GM23248 (cell line): ENCODE results near the gene TRAF7. TPM values are rescaled to one million over a fixed set of nuclear protein-coding genes. Genes with fewer than 3 reads are reported as not detected.
"Not testable (repeated sequence)": the region's sequence is repeated elsewhere in the genome, so short reads cannot be mapped to it uniquely, and the experiment has no call there.

ENCODE experiments used
- DNase-seq: peaks from one replicate; pipeline ENCODE4 v3.0.0-alpha.2; 2015
- H2AFZ ChIP-seq: fragments of 200-600 bp; sonication (generic); 2 replicates; pipeline ENCODE4 v1.6.1; 2016; ENCODE audit warnings: antibody characterized with exemption
- H3F3A ChIP-seq: fragments of 200-600 bp; sonication (generic); 2 replicates; pipeline ENCODE4 v1.6.1; 2016; ENCODE audit warnings: mild to moderate bottlenecking, antibody characterized with exemption, mixed run types; ENCODE audit not compliant: insufficient read depth
- H3K27ac ChIP-seq: fragments of 200-600 bp; sonication (generic); 2 replicates; pipeline ENCODE4 v1.5.1; 2016; ENCODE audit warnings: mild to moderate bottlenecking
- H3K27me3 ChIP-seq: fragments of 200-600 bp; sonication (generic); replicated peaks from 2 replicates; pipeline ENCODE4 v1.6.1; 2016; ENCODE audit warnings: mild to moderate bottlenecking; ENCODE audit not compliant: insufficient read depth
- H3K36me3 ChIP-seq: fragments of 200-600 bp; sonication (generic); 2 replicates; pipeline ENCODE4 v1.6.1; 2016; ENCODE audit warnings: low read depth, mild to moderate bottlenecking
- H3K4me1 ChIP-seq: fragments of 200-600 bp; sonication (generic); 2 replicates; pipeline ENCODE4 v1.6.1; 2016; ENCODE audit warnings: mild to moderate bottlenecking; ENCODE audit not compliant: insufficient read depth
- H3K4me2 ChIP-seq: fragments of 200-600 bp; sonication (generic); one replicate; pipeline ENCODE4 v1.6.1; 2016; ENCODE audit warnings: mild to moderate bottlenecking; ENCODE audit not compliant: unreplicated experiment
- H3K4me3 ChIP-seq: fragments of 200-600 bp; sonication (generic); 2 replicates; pipeline ENCODE4 v1.5.1; 2016; ENCODE audit warnings: mild to moderate bottlenecking
- H3K79me2 ChIP-seq: fragments of 200-600 bp; sonication (generic); 2 replicates; pipeline ENCODE4 v1.6.1; 2016; ENCODE audit warnings: mild to moderate bottlenecking; ENCODE audit not compliant: insufficient read depth
- H3K9ac ChIP-seq: fragments of 200-600 bp; sonication (generic); 2 replicates; pipeline ENCODE4 v1.6.1; 2016; ENCODE audit warnings: mild to moderate bottlenecking
- H3K9me2 ChIP-seq: fragments of 200-600 bp; sonication (generic); 2 replicates; pipeline ENCODE4 v1.6.1; 2016; ENCODE audit warnings: mixed run types, mild to moderate bottlenecking, moderate library complexity; ENCODE audit not compliant: insufficient read depth
- H3K9me3 ChIP-seq: fragments of 200-600 bp; sonication (generic); one replicate; pipeline ENCODE4 v1.6.1; 2017; ENCODE audit warnings: low read depth
- H4K20me1 ChIP-seq: fragments of 200-600 bp; sonication (generic); 2 replicates; pipeline ENCODE4 v1.6.0; 2016; ENCODE audit not compliant: insufficient read depth
- WGBS, 2 experiments: methylation state at CpG; one replicate each; pipeline ENCODE4 v1.1.6; 2015 to 2017; ENCODE audit warnings: low lambda C conversion rate in 2 of 2, low coverage in 1 of 2; ENCODE audit errors: missing lambda C conversion rate in 2 of 2; 5-methylcytosine and 5-hydroxymethylcytosine counted together
- in situ Hi-C: fragments of 300-500 bp; cut with MboI; formaldehyde crosslinking; loops from 2 replicates; pipeline ENCODE4 v1.15.0; 2020
- polyA plus RNA-seq: library from polyadenylated mRNA; unstranded; fragments of >200 nt; fragmentation: Nextera tagmentation; extraction: Ambion mirVana; gene quantifications from 2 replicates; pipeline ENCODE4 v1.2.1, GENCODE V29; 2016
- total RNA-seq: library from RNA; depleted of rRNA; stranded (reverse); fragments of >200 nt; shearing (Covaris generic); gene quantifications from 2 replicates; pipeline ENCODE4 v1.2.3, GENCODE V29; 2014

TRAF7 gene
- total and polyA plus RNA-seq, 2 experiments from 2014 or later = 29.3 to 72.7 TPM

DNA sequence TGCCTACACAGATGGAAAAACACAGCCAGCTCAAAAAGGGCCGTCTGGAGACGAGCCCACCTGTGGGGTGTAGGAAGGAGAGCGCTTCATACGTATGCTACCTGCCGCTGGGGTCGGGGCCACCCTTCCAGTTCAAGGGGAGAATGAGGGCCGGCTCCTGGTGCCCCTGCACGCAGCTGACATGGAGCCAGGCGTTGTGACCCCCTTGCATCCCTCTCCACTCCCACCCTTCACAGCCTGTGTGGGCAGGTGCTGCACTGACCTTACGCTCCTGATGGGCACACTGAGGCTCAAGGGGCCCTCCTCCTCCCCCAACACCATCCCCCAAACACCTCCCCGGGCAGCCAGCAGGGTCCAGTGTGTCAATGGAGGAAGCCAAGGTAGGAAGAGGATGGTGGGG lies 30.0 kb upstream of the TRAF7 start:
- Histone ChIP-seq H3K4me1 (peaks cover 52% of the 10 kb centered on the region), H3K27ac (peak overlapping the region; percentile 68), H3K79me2 (peaks cover 93% of the 10 kb centered on the region), H3K4me2 (peak overlapping the region; percentile 52), H3K9ac (peak overlapping the region; percentile 68), H3K4me3 (peak overlapping the region; percentile 49), H3F3A (peaks cover 16% of the 10 kb centered on the region; the same call in 1 of the 2 replicates)
- in situ Hi-C loops, H4K20me1 ChIP-seq, H3K27me3 ChIP-seq, H3K9me3 ChIP-seq, DNase-seq, H3K36me3 ChIP-seq, H3K9me2 ChIP-seq, H2AFZ ChIP-seq: not testable (repeated sequence)
- WGBS, 2 experiments = 16 to 22% methylated on average over 3 to 11 of the region's 11 CpGs

DNA sequence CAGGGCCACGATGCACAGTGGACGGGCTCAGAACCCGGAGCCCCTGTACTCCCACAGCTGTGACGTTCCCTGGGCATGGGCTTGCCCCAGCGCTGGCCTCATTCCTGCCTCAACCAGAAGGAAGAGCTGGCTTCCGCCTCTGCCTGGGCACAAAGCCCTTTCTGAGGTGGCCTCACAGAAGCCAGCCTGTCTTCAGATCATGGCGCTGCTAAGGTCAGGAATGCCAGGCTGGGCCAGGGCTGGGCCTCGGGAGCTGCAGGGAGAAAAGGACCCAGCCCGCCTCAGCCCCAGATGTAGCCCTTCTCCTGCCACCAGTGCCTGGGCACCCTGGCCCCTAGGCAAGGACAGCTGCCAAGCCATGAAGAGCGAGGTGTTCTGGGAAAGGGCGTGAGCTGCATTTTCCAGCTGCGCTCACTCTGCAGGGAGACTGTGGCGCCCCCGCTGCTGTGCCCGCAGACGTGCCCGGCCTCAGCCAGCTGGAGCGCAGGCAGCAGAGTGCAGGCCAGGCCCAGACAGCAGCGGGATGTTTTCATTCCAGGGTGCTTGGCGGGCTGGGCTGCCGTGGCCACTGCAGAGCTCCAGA lies 29.3 kb upstream of the TRAF7 start:
- in situ Hi-C loops, H3K9me2 ChIP-seq, H4K20me1 ChIP-seq, H3K36me3 ChIP-seq, H3K27me3 ChIP-seq, H2AFZ ChIP-seq, H3K9me3 ChIP-seq: not testable (repeated sequence)
- Histone ChIP-seq H3K27ac (peak overlapping the region; percentile 68), H3K4me3 (peak overlapping the region; percentile 52; the same call in 1 of the 2 replicates), H3K4me1 (peaks cover 49% of the 10 kb centered on the region), H3K79me2 (peaks cover 93% of the 10 kb centered on the region), H3F3A (peaks cover 12% of the 10 kb centered on the region; the same call in 1 of the 2 replicates), H3K4me2 (peak overlapping the region; percentile 49), H3K9ac (peak overlapping the region; percentile 68)
- DNase-seq = peak; percentile 71
- WGBS, 2 experiments = 9 to 18% methylated on average over 19 to 21 of the region's 21 CpGs

DNA sequence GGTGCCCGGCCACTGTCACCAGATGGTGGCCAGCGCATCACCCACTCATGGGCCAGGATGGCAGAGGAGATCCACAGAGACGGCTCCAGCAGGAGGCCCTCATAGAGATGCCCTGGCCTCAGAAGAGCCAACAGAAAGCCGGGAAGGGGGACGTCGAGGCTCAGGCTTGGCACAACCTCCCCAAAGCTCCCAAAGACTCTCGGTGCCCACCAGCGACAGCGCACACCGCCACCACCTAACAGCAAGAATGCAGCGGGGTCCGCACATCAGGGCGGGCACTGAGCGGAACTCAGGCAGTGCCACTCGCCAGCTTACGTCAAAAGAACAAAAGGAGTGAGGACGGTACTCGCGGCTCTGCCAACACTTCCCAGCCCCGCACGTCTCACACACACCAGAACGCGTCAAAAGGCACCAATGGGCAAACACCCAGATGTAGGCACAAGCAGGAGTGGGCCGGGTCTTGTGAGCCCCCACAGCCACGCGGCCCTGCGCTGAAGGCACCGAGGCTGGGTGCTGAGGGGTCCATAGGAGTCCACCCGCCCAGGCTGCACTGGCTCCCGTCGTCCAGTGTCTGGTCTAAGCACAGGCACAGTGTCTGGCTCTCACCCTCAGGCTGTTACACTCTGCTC lies 28.5 kb upstream of the TRAF7 start:
- WGBS, 2 experiments = 14 to 19% methylated on average over 31 of the region's 31 CpGs
- Histone ChIP-seq H3K4me2 (peak overlapping the region; percentile 49), H3K4me1 (peaks cover 44% of the 10 kb centered on the region), H3F3A (peaks cover 12% of the 10 kb centered on the region; the same call in 1 of the 2 replicates), H3K4me3 (peak overlapping the region; percentile 52), H3K27ac (peak overlapping the region; percentile 68), H3K79me2 (peaks cover 93% of the 10 kb centered on the region), H3K9ac (peak overlapping the region; percentile 68)
- H2AFZ ChIP-seq, H3K9me3 ChIP-seq, H4K20me1 ChIP-seq, H3K27me3 ChIP-seq, H3K9me2 ChIP-seq, H3K36me3 ChIP-seq, in situ Hi-C loops: not testable (repeated sequence)
- peak; percentile 31 for DNase-seq

DNA sequence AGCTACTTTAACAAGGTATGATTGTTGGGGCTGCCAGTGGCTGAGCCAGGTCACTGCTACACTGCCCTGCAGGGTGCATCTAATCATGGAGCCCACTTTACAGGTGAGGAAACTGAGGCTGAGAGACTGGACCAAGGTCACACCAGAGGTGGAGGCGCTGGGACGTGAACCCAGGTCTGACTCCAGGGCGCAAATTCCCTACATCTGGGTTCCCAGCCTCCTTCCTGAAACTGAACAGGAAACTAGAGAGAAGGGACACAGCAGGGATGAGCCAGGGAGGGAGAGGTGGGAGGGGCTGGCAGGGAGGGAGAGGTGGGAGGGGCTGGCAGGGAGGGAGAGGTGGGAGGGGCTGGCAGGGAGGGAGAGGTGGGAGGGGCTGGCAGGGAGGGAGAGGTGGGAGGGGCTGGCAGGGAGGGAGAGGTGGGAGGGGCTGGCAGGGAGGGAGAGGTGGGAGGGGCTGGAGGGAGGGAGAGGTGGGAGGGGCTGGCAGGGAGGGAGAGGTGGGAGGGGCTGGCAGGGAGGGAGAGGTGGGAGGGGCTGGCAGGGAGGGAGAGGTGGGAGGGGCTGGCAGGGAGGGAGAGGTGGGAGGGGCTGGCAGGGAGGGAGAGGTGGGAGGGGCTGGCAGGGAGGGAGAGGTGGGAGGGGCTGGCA lies 27.8 kb upstream of the TRAF7 start:
- H3K9me2 ChIP-seq, H3K36me3 ChIP-seq, H3K27me3 ChIP-seq, H2AFZ ChIP-seq, H3K9me3 ChIP-seq, H4K20me1 ChIP-seq, in situ Hi-C loops: not testable (repeated sequence)
- peak; percentile 54 for DNase-seq
- Histone ChIP-seq H3K4me1 (peaks cover 44% of the 10 kb centered on the region), H3K4me2 (peak overlapping the region; percentile 49), H3K4me3 (peak overlapping the region; percentile 52; the same call in 1 of the 2 replicates), H3K79me2 (peaks cover 93% of the 10 kb centered on the region), H3K27ac (peak overlapping the region; percentile 68), H3F3A (peaks cover 12% of the 10 kb centered on the region; the same call in 1 of the 2 replicates), H3K9ac (peak overlapping the region; percentile 68)
- 0 to 1% methylated on average over 3 of the region's 3 CpGs for whole genome bisulfite sequencing, 2 experiments

DNA sequence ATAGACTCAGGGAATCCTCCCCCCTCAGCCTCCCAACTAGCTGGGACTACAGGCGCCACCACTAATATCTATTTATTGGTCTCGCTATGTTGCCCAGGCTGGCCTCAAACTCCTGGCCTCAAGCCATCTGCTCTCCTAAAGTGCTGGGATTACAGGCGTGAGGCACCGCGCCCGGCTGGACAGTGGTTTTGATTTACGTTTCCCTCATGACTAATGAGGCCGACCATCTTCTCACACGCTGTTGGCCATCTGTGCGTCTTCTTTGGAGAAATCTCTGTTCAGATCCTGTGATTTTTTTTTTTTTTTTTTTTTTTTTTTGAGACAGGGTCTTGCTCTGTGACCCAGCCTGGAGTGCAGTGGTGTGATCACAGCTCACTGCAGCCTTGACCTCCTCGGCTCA lies 26.3 kb upstream of the TRAF7 start:
- Histone ChIP-seq H3K79me2 (peaks cover 88% of the 10 kb centered on the region), H3K9ac (0 out of 2 replicates have a peak overlapping the region, but pooled peaks have one; percentile 42), H3K27ac (peak overlapping the region; percentile 73), H3K4me1 (peaks cover 38% of the 10 kb centered on the region), H3F3A (peaks cover 12% of the 10 kb centered on the region; the same call in 1 of the 2 replicates)
- H3K27me3 ChIP-seq, H3K4me3 ChIP-seq, H3K9me3 ChIP-seq, in situ Hi-C loops, H3K36me3 ChIP-seq, H3K4me2 ChIP-seq, H3K9me2 ChIP-seq, H4K20me1 ChIP-seq, H2AFZ ChIP-seq: not testable (repeated sequence)
- 3% methylated on average over 8 to 9 of the region's 11 CpGs for WGBS, 2 experiments
- peak; percentile 80 for DNase-seq

DNA sequence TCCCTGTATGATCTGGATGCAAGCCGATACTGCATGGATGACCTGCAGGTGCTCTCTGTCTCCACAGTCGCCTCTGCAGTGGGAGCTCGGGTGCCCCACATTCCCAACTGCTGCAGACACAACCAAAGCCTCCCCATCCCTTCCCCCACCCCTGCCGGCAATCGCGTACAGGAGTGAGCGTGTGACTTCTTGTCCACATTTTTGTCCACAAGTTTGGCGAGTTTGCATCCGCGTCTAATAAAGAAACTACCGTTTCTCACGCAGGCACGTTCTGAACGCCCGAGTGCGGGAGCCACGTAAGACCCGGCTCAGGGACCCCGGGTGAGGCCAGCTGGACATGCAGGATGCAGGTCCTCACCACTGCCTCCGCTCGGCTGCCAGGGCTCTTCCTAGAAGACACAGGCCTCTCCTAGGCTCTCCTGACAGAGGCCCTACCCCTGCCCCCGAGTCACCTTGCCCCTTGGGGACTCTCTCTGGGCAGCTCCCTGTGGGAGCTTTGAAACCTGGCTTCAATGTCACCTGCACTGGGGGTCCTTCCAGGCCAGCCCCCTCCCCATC lies 25.6 kb upstream of the TRAF7 start:
- H3K4me2 ChIP-seq, H3K9me3 ChIP-seq, H3K9me2 ChIP-seq, H2AFZ ChIP-seq, H4K20me1 ChIP-seq, H3K36me3 ChIP-seq, H3K4me3 ChIP-seq, in situ Hi-C loops, H3K27me3 ChIP-seq: not testable (repeated sequence)
- Histone ChIP-seq H3K9ac (peak overlapping the region; percentile 42; the same call in 1 of the 2 replicates), H3K4me1 (peaks cover 35% of the 10 kb centered on the region), H3K79me2 (peaks cover 88% of the 10 kb centered on the region), H3K27ac (peak overlapping the region; percentile 73; the same call in 1 of the 2 replicates), H3F3A (peaks cover 12% of the 10 kb centered on the region; the same call in 1 of the 2 replicates)
- peak; percentile 26 for DNase-seq
- WGBS, 2 experiments = 47% methylated on average over 20 to 21 of the region's 22 CpGs

DNA sequence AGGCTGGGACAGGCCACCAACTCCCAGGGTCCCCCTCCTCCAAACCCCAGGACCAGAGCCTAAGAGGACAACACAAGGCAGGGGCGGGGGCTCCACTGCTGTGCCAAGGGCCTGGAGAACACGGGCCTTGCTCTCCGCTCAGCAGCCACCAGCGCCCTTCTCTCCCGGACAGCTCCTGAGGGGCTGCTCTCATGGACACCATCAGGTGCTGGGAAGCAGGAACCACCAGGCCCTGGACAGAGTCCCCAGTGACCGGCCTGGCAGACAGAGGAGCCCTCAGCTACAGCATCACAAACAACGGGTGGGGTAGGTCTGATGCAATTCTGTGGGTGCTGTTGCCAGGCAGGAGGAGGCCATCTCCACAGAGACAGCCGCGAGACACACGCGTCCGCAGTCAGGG lies 21.8 kb upstream of the TRAF7 start:
- peak; percentile 37 for DNase-seq
- 3 to 13% methylated on average over 5 to 7 of the region's 12 CpGs for WGBS, 2 experiments
- in situ Hi-C loops = not testable (repeated sequence)

More for the DNA sequence above, 21.8 kb upstream of the TRAF7 start:
- peaks cover 57% of the 10 kb centered on the region for H3K79me2 ChIP-seq
- H3K27ac ChIP-seq = peak overlapping the region; percentile 76
- H3K9ac ChIP-seq = peak overlapping the region; percentile 83
- peak overlapping the region; percentile 74 for H3K4me3 ChIP-seq
- H3K4me2 ChIP-seq = peak overlapping the region; percentile 88
- H3K4me1 ChIP-seq, H2AFZ ChIP-seq, H3K9me3 ChIP-seq, H3F3A ChIP-seq, H3K9me2 ChIP-seq, H3K27me3 ChIP-seq, H3K36me3 ChIP-seq, H4K20me1 ChIP-seq: not testable (repeated sequence)
